Ovary (tissue), 9 donors: ENCODE data around the gene NR4A2. TPM values are rescaled to one million over a fixed set of nuclear protein-coding genes. Genes with fewer than 3 reads are reported as not detected.

Experiments used
- DNase-seq, 5 donors: peaks; one replicate each; pipeline ENCODE4 v3.0.0-alpha.2; 2019 to 2020
- H3K27ac ChIP-seq, 2 donors: fragments of 200-600 bp; one replicate each; pipeline versions ENCODE4 v1.5.1 to v1.8.0; 2019 to 2022
- H3K27me3 ChIP-seq: fragments of 200-600 bp; one replicate; pipeline ENCODE4 v1.8.0; 2022
- H3K36me3 ChIP-seq: fragments of 200-600 bp; sonication (generic); one replicate; pipeline ENCODE4 v1.5.1; 2019
- H3K4me1 ChIP-seq: one replicate; pipeline ENCODE4 v1.8.1; 2013; ENCODE audit warnings: mild to moderate bottlenecking, moderate library complexity; ENCODE audit not compliant: insufficient read depth
- H3K4me3 ChIP-seq: fragments of 200-600 bp; sonication (generic); one replicate; pipeline ENCODE4 v1.5.1; 2017
- H3K9me3 ChIP-seq, 2 donors: fragments of 200-600 bp in 1 of 2; sonication (generic) in 1 of 2; one replicate each; pipeline versions ENCODE4 v1.5.1 to v1.8.1; 2013 to 2019; ENCODE audit warnings: mild to moderate bottlenecking in 1 of 2, moderate library complexity in 1 of 2
- CTCF ChIP-seq, 3 donors: fragments of 450-650 bp in 2 of 3; fragments of 200-600 bp in 1 of 3; IDR thresholded peaks; one replicate each; pipeline versions ENCODE4 v1.5.1 to v1.8.0; 2016 to 2022; ENCODE audit warnings: antibody characterized with exemption in 3 of 3, mild to moderate bottlenecking in 1 of 3
- EP300 ChIP-seq: sonication (generic); formaldehyde crosslinking; IDR thresholded peaks from one replicate; pipeline ENCODE4 v1.6.1; 2017; ENCODE audit warnings: antibody characterized with exemption
- POLR2A ChIP-seq: fragments of 450-650 bp; IDR thresholded peaks from one replicate; pipeline ENCODE4 v1.6.1; 2017; ENCODE audit warnings: antibody characterized with exemption, mild to moderate bottlenecking, moderate library complexity
- WGBS, 3 donors: extraction: QIAGEN DNeasy Blood & Tissue Kit in 1 of 3; methylation state at CpG; one replicate each; pipeline versions ENCODE4 v1.1.5 to v1.1.7; 2013 to 2017; 5-methylcytosine and 5-hydroxymethylcytosine counted together
- intact Hi-C, 4 donors: fragments of 100-400 bp; cut with DNase I; formaldehyde crosslinking; loops; one replicate each; pipeline versions ENCODE4 v1.11.0 to v1.15.1; 2022 to 2023
- polyA plus RNA-seq, 2 donors: library from polyadenylated mRNA; stranded (reverse); fragments of 200-250 nt in 1 of 2; fragments of 350-450 nt in 1 of 2; fragmentation: Illumina TruSeq in 1 of 2; extraction: RNeasy Lipid Tissue Mini Kit (QIAGEN cat#74804) in 1 of 2; gene quantifications; one replicate each; pipeline ENCODE4 v1.2.3, GENCODE V29; 2013 to 2014
- total RNA-seq, 7 donors: library from RNA; depleted of rRNA in 2 of 7; stranded (reverse); fragments of >200 nt in 2 of 7; fragmentation: NEBNext Ultra II Directional in 3 of 7; extraction: Animal tissue kit (Norgen Biotek cat#: 25700) in 3 of 7; gene quantifications; one replicate each; pipeline versions ENCODE4 v1.1.0 to v1.2.4, GENCODE V29; 2016 to 2023
- donor health status: DM: no; HTN: no; CAD: no; lungs with moderate emphysema.
- donor health status: DM: no; HTN: no; CAD: no.
- donor health status: Bipolar disorder and iron deficiency.
- donor health status: DM: yes; HTN: yes; CAD: no.
- donor health status: DM: no; HTN: no; CAD: no.
- donor health status: DM: yes; HTN: yes; CAD: no.

Gene NR4A2
- total and polyA plus RNA-seq, 9 donors: 4.4 to 259 (median 45.6) TPM

GRCh38 chr2:156350374-156351142 is 18.0 kb upstream of the NR4A2 start:
- no peak overlapping the region for H3K4me3 ChIP-seq
- WGBS, 3 donors: 58 to 78% (median 73%) methylated on average over 7 of the region's 7 CpGs
- H3K36me3 ChIP-seq: no peaks in the 10 kb centered on the region
- no peaks in the 10 kb centered on the region for H3K4me1 ChIP-seq
- DNase-seq: no peak
- no peaks in the 10 kb centered on the region for H3K9me3 ChIP-seq
- intact Hi-C loops: no loop called here
- no peak overlapping the region for H3K27ac ChIP-seq
- no peaks in the 10 kb centered on the region for H3K27me3 ChIP-seq
- TF ChIP-seq POLR2A (no peak), EP300 (no peak), CTCF (IDR thresholded peaks at IDR 0.05) (no peak)

- Histone ChIP-seq H3K27ac (no peak overlapping the region), H3K27me3 (no peaks in the 10 kb centered on the region), H3K9me3 (no peaks in the 10 kb centered on the region), H3K36me3 (no peaks in the 10 kb centered on the region), H3K4me3 (no peak overlapping the region), H3K4me1 (no peaks in the 10 kb centered on the region)
- DNase-seq: no peak
- intact Hi-C loops: no loop called here
- no peak for TF ChIP-seq EP300
- TF ChIP-seq POLR2A: no peak
- no peak for TF ChIP-seq CTCF (IDR thresholded peaks at IDR 0.05)
These were observed 17.1 kb upstream of the NR4A2 start for GRCh38 chr2:156349605-156350004.

- H3K4me3 ChIP-seq: no peak overlapping the region
- no peaks in the 10 kb centered on the region for H3K27me3 ChIP-seq
- no peak overlapping the region for H3K27ac ChIP-seq
- no peaks in the 10 kb centered on the region for H3K36me3 ChIP-seq
- H3K9me3 ChIP-seq: no peaks in the 10 kb centered on the region
- intact Hi-C loops: no loop called here
- no peak for TF ChIP-seq EP300
- TF ChIP-seq CTCF (IDR thresholded peaks at IDR 0.05): no peak
- no peak for TF ChIP-seq POLR2A
- no peaks in the 10 kb centered on the region for H3K4me1 ChIP-seq
- DNase-seq: no peak
These were observed 16.6 kb upstream of the NR4A2 start for GRCh38 chr2:156349161-156349560.

- no peak for DNase-seq
- no peak overlapping the region for H3K27ac ChIP-seq
- no peaks in the 10 kb centered on the region for H3K9me3 ChIP-seq
- no peak overlapping the region for H3K4me3 ChIP-seq
- no peaks in the 10 kb centered on the region for H3K36me3 ChIP-seq
- no peak for TF ChIP-seq POLR2A
- no peak for TF ChIP-seq CTCF (IDR thresholded peaks at IDR 0.05)
- TF ChIP-seq EP300: no peak
- 78 to 82% (median 81%) methylated on average over 3 of the region's 3 CpGs for WGBS, 3 donors
- H3K27me3 ChIP-seq: no peaks in the 10 kb centered on the region
- intact Hi-C loops: no loop called here
- no peaks in the 10 kb centered on the region for H3K4me1 ChIP-seq
These were observed 14.9 kb upstream of the NR4A2 start for GRCh38 chr2:156347431-156347830.
